HEK293 (cell line): ENCODE data around the gene UCHL3.

Source experiments
- ZBTB21 ChIP-seq: fragments of 450-650 bp; formaldehyde crosslinking; IDR thresholded peaks from 2 replicates; pipeline ENCODE4 v1.5.1; 2017; ENCODE audit warnings: missing biosample characterization, missing genetic modification characterization
- TF ChIP-seq, protein P1 (sequence below): fragments of 450-650 bp; formaldehyde crosslinking; IDR thresholded peaks from 2 replicates; pipeline ENCODE4 v1.5.1; 2016; ENCODE audit warnings: missing biosample characterization, missing genetic modification characterization

DNA sequence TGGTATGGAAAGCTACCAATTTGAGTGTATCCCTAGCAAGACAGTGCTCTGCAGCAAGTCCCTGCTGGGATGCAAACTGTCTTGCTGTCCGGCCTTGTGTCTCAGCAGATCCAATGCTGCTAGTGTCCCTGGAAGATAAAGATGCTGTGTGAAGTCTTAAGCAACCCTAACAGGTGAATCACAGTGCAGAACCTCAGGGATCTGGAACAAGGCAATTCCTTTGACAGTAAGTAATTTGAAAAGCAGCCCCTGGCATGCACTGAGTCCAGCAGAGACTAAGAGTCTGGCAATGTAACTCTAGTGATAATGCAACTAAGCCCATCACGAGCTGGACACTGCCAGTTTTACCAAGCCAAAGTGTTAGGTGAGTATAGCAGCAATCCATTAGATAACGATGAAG is 1.7 kb upstream of the UCHL3 start:
- TF ChIP-seq, protein P1, sequence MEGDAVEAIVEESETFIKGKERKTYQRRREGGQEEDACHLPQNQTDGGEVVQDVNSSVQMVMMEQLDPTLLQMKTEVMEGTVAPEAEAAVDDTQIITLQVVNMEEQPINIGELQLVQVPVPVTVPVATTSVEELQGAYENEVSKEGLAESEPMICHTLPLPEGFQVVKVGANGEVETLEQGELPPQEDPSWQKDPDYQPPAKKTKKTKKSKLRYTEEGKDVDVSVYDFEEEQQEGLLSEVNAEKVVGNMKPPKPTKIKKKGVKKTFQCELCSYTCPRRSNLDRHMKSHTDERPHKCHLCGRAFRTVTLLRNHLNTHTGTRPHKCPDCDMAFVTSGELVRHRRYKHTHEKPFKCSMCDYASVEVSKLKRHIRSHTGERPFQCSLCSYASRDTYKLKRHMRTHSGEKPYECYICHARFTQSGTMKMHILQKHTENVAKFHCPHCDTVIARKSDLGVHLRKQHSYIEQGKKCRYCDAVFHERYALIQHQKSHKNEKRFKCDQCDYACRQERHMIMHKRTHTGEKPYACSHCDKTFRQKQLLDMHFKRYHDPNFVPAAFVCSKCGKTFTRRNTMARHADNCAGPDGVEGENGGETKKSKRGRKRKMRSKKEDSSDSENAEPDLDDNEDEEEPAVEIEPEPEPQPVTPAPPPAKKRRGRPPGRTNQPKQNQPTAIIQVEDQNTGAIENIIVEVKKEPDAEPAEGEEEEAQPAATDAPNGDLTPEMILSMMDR (tag by site-specific recombination): no peak
- TF ChIP-seq ZBTB21: no peak
